HL-60/S4 treated with phorbol 12-myristate 13-acetate at 8.2 ng/mL for 4 days and 3 days (cell line): ENCODE data around the gene CACNG4.

ENCODE experiments used
- in situ Hi-C: fragments of 300-500 bp; cut with MboI; formaldehyde crosslinking; loops from 2 replicates; pipeline ENCODE4 v1.15.0; 2022; ENCODE audit warnings: low sequenced_read_pairs

CACNG4 gene

GRCh38 chr17:66943484-66943883 lies 21.0 kb upstream of the CACNG4 start:
- in situ Hi-C loops, result no loop called here

GRCh38 chr17:66944351-66945146 lies 20.0 kb upstream of the CACNG4 start:
- in situ Hi-C loops, result no loop called here

GRCh38 chr17:66945147-66945835 lies 19.2 kb upstream of the CACNG4 start:
- in situ Hi-C loops, result no loop called here

- in situ Hi-C loops, result no loop called here
These were observed 18.3 kb upstream of the CACNG4 start for GRCh38 chr17:66946251-66946650.

GRCh38 chr17:66947311-66947710 lies 17.2 kb upstream of the CACNG4 start:
- in situ Hi-C loops, result no loop called here

- in situ Hi-C loops, result no loop called here
These were observed 16.3 kb upstream of the CACNG4 start for GRCh38 chr17:66948061-66948750.

- in situ Hi-C loops, result no loop called here
These were observed 15.0 kb upstream of the CACNG4 start for GRCh38 chr17:66949501-66949900.

- in situ Hi-C loops, result no loop called here
These were observed 14.2 kb upstream of the CACNG4 start for GRCh38 chr17:66950325-66950724.

- in situ Hi-C loops, result no loop called here
These were observed 13.5 kb upstream of the CACNG4 start for GRCh38 chr17:66950886-66951604.

GRCh38 chr17:66951605-66951953 lies 12.9 kb upstream of the CACNG4 start:
- in situ Hi-C loops, result no loop called here

- in situ Hi-C loops, result no loop called here
These were observed 12.4 kb upstream of the CACNG4 start for GRCh38 chr17:66952031-66952524.

- in situ Hi-C loops, result no loop called here
These were observed 11.6 kb upstream of the CACNG4 start for GRCh38 chr17:66952681-66953629.

GRCh38 chr17:66953630-66954020 lies 10.9 kb upstream of the CACNG4 start:
- in situ Hi-C loops, result no loop called here

- in situ Hi-C loops, result no loop called here
These were observed 9.9 kb upstream of the CACNG4 start for GRCh38 chr17:66954632-66955031.

GRCh38 chr17:66955821-66956220 lies 8.7 kb upstream of the CACNG4 start:
- in situ Hi-C loops, result no loop called here

GRCh38 chr17:66956941-66957340 lies 7.6 kb upstream of the CACNG4 start:
- in situ Hi-C loops, result no loop called here

GRCh38 chr17:66957343-66957742 lies 7.2 kb upstream of the CACNG4 start:
- in situ Hi-C loops, result no loop called here

GRCh38 chr17:66957951-66958579 lies 6.4 kb upstream of the CACNG4 start:
- in situ Hi-C loops, result no loop called here

- in situ Hi-C loops, result no loop called here
These were observed 4.7 kb upstream of the CACNG4 start for GRCh38 chr17:66959641-66960375.
